ENCODE measurements around the gene MYO1B. TPM values are rescaled to one million over a fixed set of nuclear protein-coding genes. Genes with fewer than 3 reads are reported as not detected.
A peak's percentile ranks its signal among the peaks of the same experiment; 100 is the strongest.

MYO1B gene
- total RNA-seq, 1 donor from 2014 or later: 67.7 TPM

DNA sequence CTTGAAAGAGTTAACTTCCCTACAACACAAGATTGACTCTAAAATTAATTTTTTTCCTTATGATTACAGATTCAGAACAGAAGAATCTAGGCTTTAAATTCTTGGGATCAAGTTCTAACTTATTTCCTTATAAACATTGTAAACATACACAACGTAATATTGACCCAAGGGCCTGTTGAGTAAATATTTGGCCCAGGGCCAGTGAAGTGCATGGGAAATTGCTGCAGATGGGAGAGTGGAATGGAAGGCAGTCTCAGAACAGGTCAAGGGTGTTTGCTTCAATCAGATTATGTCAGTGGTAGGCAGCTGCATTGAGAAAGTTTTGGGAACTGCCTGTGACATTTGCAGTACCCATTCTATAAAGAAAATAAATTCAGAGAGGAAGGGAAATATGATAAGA is 137.6 kb downstream of the MYO1B start:
- H3K9me3 Mint-ChIP-seq: no peaks in the 10 kb centered on the region
- DNase-seq (ENCODE audit: extremely low spot score, unreplicated experiment): no peak
- H3K27ac Mint-ChIP-seq: peak overlapping the region; percentile 62
- peaks cover 33% of the 10 kb centered on the region for H3K36me3 Mint-ChIP-seq
- no peak overlapping the region for H3K4me3 Mint-ChIP-seq
- no peaks in the 10 kb centered on the region for H3K27me3 Mint-ChIP-seq
- H3K4me1 Mint-ChIP-seq (ENCODE audit: unreplicated experiment): peaks cover 19% of the 10 kb centered on the region
- TF ChIP-seq CTCF (conservative IDR thresholded peaks at IDR 0.05): no peak

DNA sequence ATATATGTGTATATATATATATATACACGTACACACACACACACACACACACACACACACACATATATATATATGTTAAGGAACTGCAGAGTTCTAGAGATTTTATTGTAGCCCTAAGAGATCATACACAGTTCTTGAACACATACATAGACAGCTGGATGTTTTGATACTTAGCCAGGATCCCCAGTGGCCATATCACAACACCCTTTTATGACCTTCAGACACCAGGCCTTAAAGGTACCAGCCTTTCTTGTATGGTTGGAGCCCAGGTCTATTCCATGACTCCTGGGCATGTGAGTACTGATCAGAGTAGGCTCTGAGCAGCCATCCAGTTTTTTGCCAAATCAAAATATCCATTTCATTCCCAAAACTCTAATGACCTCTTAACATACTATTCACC is 138.3 kb downstream of the MYO1B start:
- H3K27me3 Mint-ChIP-seq: no peaks in the 10 kb centered on the region
- peaks cover 12% of the 10 kb centered on the region for H3K4me1 Mint-ChIP-seq (ENCODE audit: unreplicated experiment)
- no peak for DNase-seq (ENCODE audit: extremely low spot score, unreplicated experiment)
- no peak overlapping the region for H3K4me3 Mint-ChIP-seq
- no peak for TF ChIP-seq CTCF (conservative IDR thresholded peaks at IDR 0.05)
- peaks cover 30% of the 10 kb centered on the region for H3K36me3 Mint-ChIP-seq
- no peaks in the 10 kb centered on the region for H3K9me3 Mint-ChIP-seq
- no peak overlapping the region for H3K27ac Mint-ChIP-seq

DNA sequence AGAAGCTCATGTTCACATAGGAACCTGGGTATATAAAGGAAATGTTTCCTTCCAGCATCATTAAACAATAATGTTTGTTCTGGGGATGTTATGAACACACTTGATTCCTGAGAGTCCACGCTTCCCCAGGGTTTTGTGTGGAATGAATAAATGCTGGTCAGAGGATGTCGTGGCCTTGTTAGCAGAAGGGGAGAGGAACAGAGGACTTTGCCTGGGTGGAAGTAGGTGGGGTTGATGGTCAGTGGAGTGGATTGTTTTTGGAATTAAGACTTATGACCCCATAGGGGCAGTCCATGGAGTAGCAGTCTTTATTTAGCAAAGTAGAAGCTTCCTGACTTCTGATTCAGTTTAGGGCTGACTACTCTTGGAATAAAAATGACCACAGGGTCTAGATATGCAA is 139.6 kb downstream of the MYO1B start:
- no peak for TF ChIP-seq CTCF (conservative IDR thresholded peaks at IDR 0.05)
- Mint-ChIP-seq H3K4me1 (ENCODE audit: unreplicated experiment) (peaks cover 5% of the 10 kb centered on the region), H3K4me3 (no peak overlapping the region), H3K27ac (no peak overlapping the region), H3K36me3 (peaks cover 38% of the 10 kb centered on the region), H3K9me3 (no peaks in the 10 kb centered on the region), H3K27me3 (no peaks in the 10 kb centered on the region)
- no peak for DNase-seq (ENCODE audit: extremely low spot score, unreplicated experiment)

GRCh38 chr2:191385416-191386160 is 140.4 kb downstream of the MYO1B start:
- Mint-ChIP-seq H3K27me3 (no peaks in the 10 kb centered on the region), H3K9me3 (no peaks in the 10 kb centered on the region), H3K4me1 (ENCODE audit: unreplicated experiment) (peaks cover 5% of the 10 kb centered on the region), H3K36me3 (peaks cover 43% of the 10 kb centered on the region), H3K27ac (no peak overlapping the region), H3K4me3 (no peak overlapping the region)
- no peak for DNase-seq (ENCODE audit: extremely low spot score, unreplicated experiment)
- TF ChIP-seq CTCF (conservative IDR thresholded peaks at IDR 0.05): no peak

DNA sequence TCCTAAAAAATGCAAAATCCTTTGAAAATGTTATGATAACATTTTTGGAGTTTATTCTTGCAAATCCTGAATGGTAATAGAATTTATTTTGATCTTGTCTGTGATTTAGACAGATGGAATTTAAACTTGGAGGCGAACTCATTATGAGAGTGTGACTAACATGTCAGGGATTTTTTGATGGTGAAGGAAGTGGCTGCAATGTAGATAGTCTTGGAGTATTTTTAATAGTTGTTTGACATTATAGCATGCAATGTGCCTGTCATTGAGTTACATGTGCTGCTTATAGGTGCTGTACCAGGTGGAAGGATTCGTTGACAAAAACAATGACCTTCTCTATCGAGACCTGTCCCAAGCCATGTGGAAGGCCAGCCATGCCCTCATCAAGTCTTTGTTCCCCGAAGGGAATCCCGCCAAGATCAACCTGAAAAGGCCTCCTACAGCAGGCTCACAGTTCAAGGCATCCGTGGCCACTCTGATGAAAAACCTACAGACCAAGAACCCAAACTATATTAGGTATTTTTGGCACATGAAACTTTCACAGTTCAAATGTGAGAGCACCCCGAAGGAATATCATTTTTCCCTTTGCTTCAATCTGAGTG is 141.8 kb downstream of the MYO1B start:
- Mint-ChIP-seq H3K27me3 (no peaks in the 10 kb centered on the region), H3K4me1 (ENCODE audit: unreplicated experiment) (peaks cover 5% of the 10 kb centered on the region), H3K9me3 (no peaks in the 10 kb centered on the region), H3K36me3 (peaks cover 51% of the 10 kb centered on the region), H3K4me3 (no peak overlapping the region), H3K27ac (no peak overlapping the region)
- no peak for TF ChIP-seq CTCF (conservative IDR thresholded peaks at IDR 0.05)
- no peak for DNase-seq (ENCODE audit: extremely low spot score, unreplicated experiment)
